NB4 (cell line): Measurements from ENCODE around the gene AKT1S1.

Source experiments
- DNase-seq: peaks from one replicate; pipeline ENCODE4 v3.0.0; 2010; ENCODE audit warnings: low read depth
- H3K4me3 ChIP-seq: one replicate; pipeline ENCODE4 v1.5.1; 2011; ENCODE audit warnings: mild to moderate bottlenecking, low read depth, low read length, moderate library complexity
- MYC ChIP-seq: IDR thresholded peaks from 2 replicates; pipeline ENCODE4 v1.6.1; 2011; ENCODE audit warnings: low read depth, low read length
- POLR2A ChIP-seq: IDR thresholded peaks from 2 replicates; pipeline ENCODE4 v1.6.1; 2011; ENCODE audit warnings: mild to moderate bottlenecking; ENCODE audit not compliant: insufficient read length; ENCODE audit errors: extremely low read depth
- TF ChIP-seq, protein P1 (sequence below): IDR thresholded peaks from 2 replicates; pipeline ENCODE4 v1.6.1; 2011; ENCODE audit warnings: low read depth, low read length
- TF ChIP-seq, protein P2 (sequence below): IDR thresholded peaks from one replicate; pipeline ENCODE4 v1.5.1; 2012; ENCODE audit warnings: low read depth, low read length

The AKT1S1 gene

DNA sequence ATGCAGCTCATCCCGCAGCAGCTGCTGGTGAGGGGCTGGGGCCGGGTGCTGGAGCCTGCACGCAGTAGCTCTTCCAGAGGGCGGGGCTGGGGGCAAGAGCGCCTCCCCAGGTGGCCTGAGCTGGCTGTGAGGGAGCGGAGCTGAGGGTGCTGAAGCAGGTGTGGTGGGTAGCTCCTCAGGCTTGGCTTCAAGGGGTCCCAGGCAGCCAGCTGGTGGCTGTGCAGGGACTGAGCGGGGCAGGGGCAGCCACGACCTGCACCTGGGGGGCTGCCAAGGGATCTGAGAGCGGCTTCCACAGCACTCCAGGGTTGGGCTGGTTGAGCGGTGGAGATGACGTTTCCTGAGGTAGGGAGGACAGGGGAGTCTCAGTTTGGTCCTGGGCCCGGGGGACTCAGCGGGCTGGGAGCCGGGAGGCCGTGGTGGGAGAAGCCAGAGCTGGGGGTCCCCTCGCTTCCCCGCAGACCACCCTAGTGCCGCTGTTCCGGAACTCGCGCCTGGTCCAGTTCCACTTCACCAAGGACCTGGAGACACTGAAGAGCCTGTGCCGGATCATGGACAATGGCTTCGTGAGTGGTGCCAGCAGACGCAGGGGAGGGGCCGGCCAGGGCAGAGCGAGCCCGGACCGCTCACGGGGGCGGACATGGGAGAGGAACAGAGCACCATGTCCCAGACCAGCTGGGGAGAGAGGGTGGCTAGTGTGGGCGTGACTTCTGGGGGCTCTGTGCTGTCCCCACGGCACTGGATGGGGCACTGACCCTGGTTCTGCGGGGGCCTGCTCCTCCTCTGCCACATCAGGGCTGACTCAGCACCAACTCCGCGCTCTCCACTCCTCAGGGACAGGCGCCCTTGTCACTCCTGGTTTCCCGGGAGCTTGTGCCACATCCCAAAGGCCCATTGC lies 18.8 kb downstream of the AKT1S1 start:
- no peak overlapping the region for H3K4me3 ChIP-seq
- no peak for TF ChIP-seq POLR2A
- TF ChIP-seq, protein P1, sequence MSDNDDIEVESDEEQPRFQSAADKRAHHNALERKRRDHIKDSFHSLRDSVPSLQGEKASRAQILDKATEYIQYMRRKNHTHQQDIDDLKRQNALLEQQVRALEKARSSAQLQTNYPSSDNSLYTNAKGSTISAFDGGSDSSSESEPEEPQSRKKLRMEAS, result no peak
- no peak for TF ChIP-seq MYC
- DNase-seq, result no peak

- TF ChIP-seq POLR2A (no peak), MYC (no peak)
- TF ChIP-seq, protein P2, sequence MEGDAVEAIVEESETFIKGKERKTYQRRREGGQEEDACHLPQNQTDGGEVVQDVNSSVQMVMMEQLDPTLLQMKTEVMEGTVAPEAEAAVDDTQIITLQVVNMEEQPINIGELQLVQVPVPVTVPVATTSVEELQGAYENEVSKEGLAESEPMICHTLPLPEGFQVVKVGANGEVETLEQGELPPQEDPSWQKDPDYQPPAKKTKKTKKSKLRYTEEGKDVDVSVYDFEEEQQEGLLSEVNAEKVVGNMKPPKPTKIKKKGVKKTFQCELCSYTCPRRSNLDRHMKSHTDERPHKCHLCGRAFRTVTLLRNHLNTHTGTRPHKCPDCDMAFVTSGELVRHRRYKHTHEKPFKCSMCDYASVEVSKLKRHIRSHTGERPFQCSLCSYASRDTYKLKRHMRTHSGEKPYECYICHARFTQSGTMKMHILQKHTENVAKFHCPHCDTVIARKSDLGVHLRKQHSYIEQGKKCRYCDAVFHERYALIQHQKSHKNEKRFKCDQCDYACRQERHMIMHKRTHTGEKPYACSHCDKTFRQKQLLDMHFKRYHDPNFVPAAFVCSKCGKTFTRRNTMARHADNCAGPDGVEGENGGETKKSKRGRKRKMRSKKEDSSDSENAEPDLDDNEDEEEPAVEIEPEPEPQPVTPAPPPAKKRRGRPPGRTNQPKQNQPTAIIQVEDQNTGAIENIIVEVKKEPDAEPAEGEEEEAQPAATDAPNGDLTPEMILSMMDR, result no peak
- TF ChIP-seq, protein P1, result no peak
- DNase-seq, result no peak
These were observed 19.4 kb downstream of the AKT1S1 start for GRCh38 chr19:49857838-49858087.

GRCh38 chr19:49857061-49857837 lies 19.9 kb downstream of the AKT1S1 start:
- H3K4me3 ChIP-seq, result no peak overlapping the region
- DNase-seq, result no peak
- TF ChIP-seq, protein P1, result no peak

More at GRCh38 chr19:49857838-49858087, 19.4 kb downstream of the AKT1S1 start:
- H3K4me3 ChIP-seq, result no peak overlapping the region

DNA sequence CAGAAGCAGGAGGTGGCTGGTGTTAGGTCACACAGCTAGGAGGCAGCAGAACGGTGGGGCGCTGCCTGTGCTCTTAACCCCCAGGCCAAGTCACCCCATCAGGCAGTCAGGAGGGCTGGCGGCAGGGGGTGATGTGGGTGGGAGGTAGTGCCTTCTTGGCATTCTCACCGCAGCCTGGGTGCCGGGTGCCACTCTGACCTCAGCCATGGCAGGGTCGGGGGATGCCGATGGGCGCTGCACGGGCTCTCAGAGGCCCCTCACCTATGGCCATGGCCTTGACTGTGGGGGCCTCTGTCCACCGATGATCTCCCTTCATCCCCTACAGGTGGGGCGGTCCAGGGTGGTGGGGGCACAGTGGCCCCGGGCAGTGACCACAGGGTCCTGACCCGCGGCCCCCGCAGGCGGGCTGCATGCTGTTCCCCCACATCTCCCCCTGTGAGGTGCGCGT lies 20.6 kb downstream of the AKT1S1 start:
- H3K4me3 ChIP-seq, result no peak overlapping the region
- DNase-seq, result no peak
- TF ChIP-seq, protein P1, result no peak
- TF ChIP-seq, protein P2, result no peak

DNA sequence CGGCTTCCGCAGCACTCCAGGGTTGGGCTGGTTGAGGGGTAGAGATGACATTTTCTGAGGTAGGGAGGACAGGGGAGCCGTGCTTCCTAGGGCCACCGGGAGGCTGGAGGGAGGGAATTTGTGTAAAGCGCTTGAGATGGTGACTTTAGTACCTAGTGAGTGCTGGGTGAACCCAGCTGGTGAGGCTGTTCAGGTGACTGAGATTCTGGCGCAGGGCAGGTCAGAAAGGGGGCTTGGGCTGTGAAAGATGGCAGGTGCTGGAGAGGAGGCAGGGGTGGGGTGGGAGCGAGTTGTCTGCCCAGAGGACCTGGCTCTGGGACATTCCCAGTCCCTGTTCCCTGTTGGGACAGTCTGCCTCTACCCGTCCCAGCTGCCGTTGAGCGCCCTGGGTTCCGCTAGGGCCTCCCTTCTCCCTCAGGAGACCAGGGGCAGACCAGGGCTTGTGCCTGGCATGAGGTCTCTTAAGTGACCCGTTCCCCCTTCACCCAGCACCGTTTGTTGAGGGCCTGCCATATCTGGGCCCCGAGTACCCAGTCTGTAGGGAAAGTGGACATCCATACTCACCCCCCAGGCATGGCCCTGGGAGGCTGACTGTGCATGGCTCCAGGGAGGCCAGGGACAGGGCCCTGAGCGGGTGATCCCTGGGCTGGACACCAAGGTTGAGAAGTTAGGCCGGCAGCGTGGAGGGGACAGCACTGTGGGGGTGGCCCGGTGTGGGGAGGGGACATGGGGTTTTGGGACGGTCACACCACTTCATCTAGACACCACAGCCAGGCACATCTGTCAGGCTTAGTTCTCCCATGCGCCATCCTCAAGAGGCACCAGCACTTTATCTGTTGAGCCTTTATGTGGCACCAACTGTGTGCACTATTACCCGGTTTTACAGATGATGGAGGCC lies 21.2 kb downstream of the AKT1S1 start:
- no peak for TF ChIP-seq POLR2A
- TF ChIP-seq, protein P2, result no peak
- TF ChIP-seq, protein P1, result no peak
- no peak for TF ChIP-seq MYC
- DNase-seq, result no peak

DNA sequence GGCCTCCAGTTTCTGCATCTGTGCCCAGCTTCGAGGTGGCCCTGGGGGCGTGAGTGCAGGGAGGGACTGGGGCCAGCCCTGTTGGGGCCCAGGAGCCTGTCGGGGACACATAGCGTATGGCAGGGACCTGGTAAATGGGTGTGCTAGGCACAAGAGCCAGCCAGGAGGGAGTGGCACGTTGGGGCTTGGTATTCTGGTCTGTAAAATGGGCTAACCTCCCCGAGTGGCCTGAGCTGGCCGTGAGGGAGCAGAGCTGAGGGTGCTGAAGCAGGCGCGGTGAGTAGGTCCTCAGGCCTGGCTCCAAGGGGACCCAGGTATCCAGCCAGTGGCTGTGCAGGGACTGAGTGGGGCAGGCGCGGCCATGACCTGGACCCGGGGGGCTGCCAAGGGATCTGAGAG lies 21.9 kb downstream of the AKT1S1 start:
- no peak overlapping the region for H3K4me3 ChIP-seq
- DNase-seq, result no peak
- TF ChIP-seq MYC (no peak), POLR2A (no peak)
- TF ChIP-seq, protein P1, result no peak
- TF ChIP-seq, protein P2, result no peak

More for the DNA sequence above, 21.2 kb downstream of the AKT1S1 start:
- H3K4me3 ChIP-seq, result no peak overlapping the region
